Left renal cortex interstitium (tissue), 4 donors: Measurements from ENCODE around the gene ZNF646. TPM values are rescaled to one million over a fixed set of nuclear protein-coding genes. Genes with fewer than 3 reads are reported as not detected.

ENCODE experiments used
- DNase-seq, 4 donors: peaks; one replicate each; pipeline ENCODE4 v3.0.0-alpha.2; 2013; ENCODE audit warnings: low read depth in 4 of 4, low spot score in 2 of 4, missing footprints in 1 of 4
- polyA plus RNA-seq, 4 donors: library from polyadenylated mRNA; unstranded; fragments of 120-200 nt; gene quantifications; one replicate each; pipeline ENCODE4 v1.2.1, GENCODE V29; 2013; ENCODE audit not compliant: insufficient read length in 4 of 4

The ZNF646 gene
- polyA plus RNA-seq, 4 donors = 11.0 to 19.1 (median 12.5) TPM

GRCh38 chr16:31128711-31129567 lies 54.7 kb downstream of the ZNF646 start:
- no peak for DNase-seq

- DNase-seq = no peak
Observed at GRCh38 chr16:31129568-31130335, 55.5 kb downstream of the ZNF646 start.

GRCh38 chr16:31130336-31130891 lies 56.2 kb downstream of the ZNF646 start:
- no peak for DNase-seq

- DNase-seq = no peak
Observed at GRCh38 chr16:31130899-31131298, 56.7 kb downstream of the ZNF646 start.

- no peak for DNase-seq
Observed at GRCh38 chr16:31131416-31131815, 57.2 kb downstream of the ZNF646 start.

- no peak for DNase-seq
Observed at GRCh38 chr16:31131841-31132271, 57.6 kb downstream of the ZNF646 start.

GRCh38 chr16:31132303-31132979 lies 58.2 kb downstream of the ZNF646 start:
- DNase-seq = no peak

GRCh38 chr16:31133046-31133501 lies 58.9 kb downstream of the ZNF646 start:
- no peak for DNase-seq

Other genes starting within 250 kb of the ZNF646 start
- 10 to 100 TPM; 38.4 to 57.2 (median 44.5) TPM for gene BCL7C, start 180.3 kb upstream of the ZNF646 start, polyA plus RNA-seq
- gene CTF1, start 177.8 kb upstream of the ZNF646 start, polyA plus RNA-seq = 1 to 10 TPM; 6.2 to 9.8 (median 7.7) TPM
- 10 to 100 TPM; 16.3 to 38.8 (median 27.4) TPM for gene FBXL19, start 150.8 kb upstream of the ZNF646 start, polyA plus RNA-seq
- 10 to 100 TPM; 18.7 to 22.5 (median 20.3) TPM for gene ORAI3, start 125.4 kb upstream of the ZNF646 start, polyA plus RNA-seq
- 10 to 100 TPM; 15.3 to 23.3 (median 18.6) TPM for gene SETD1A, start 116.7 kb upstream of the ZNF646 start, polyA plus RNA-seq
- gene HSD3B7, start 89.2 kb upstream of the ZNF646 start, polyA plus RNA-seq = 10 to 100 TPM in 2 of 4 donors, 1 to 10 TPM in 2; 7.2 to 12.0 (median 9.4) TPM
- 1 to 10 TPM in 3 of 4 donors, under 1 TPM in 1; 0.73 to 3.0 (median 1.8) TPM for gene STX1B, start 63.8 kb upstream of the ZNF646 start, polyA plus RNA-seq
- gene STX4, start 40.9 kb upstream of the ZNF646 start, polyA plus RNA-seq = 10 to 100 TPM; 35.6 to 44.6 (median 41.2) TPM
- 1 to 10 TPM; 4.1 to 7.2 (median 6.5) TPM for gene ZNF668, start 182 bp upstream of the ZNF646 start, polyA plus RNA-seq
- gene PRSS53, start 14.5 kb downstream of the ZNF646 start, polyA plus RNA-seq = 1 to 10 TPM in 3 of 4 donors, under 1 TPM in 1; 0.48 to 2.1 (median 1.3) TPM
- 10 to 100 TPM; 68.3 to 92.8 (median 73.0) TPM for gene VKORC1, start 20.4 kb downstream of the ZNF646 start, polyA plus RNA-seq
- gene BCKDK, start 34.0 kb downstream of the ZNF646 start, polyA plus RNA-seq = 10 to 100 TPM; 34.5 to 48.8 (median 41.0) TPM
- gene KAT8, start 43.2 kb downstream of the ZNF646 start, polyA plus RNA-seq = 10 to 100 TPM; 56.6 to 86.1 (median 70.4) TPM
- 10 to 100 TPM; 53.9 to 77.2 (median 67.5) TPM for gene PRSS8, start 61.3 kb downstream of the ZNF646 start, polyA plus RNA-seq
- 1 to 10 TPM in 3 of 4 donors, under 1 TPM in 1; 0.92 to 1.7 (median 1.3) TPM for gene PRSS36, start 75.6 kb downstream of the ZNF646 start, polyA plus RNA-seq
- 100 to 1,000 TPM; 571 to 934 (median 698) TPM for gene FUS, start 105.7 kb downstream of the ZNF646 start, polyA plus RNA-seq
- 10 to 100 TPM in 2 of 4 donors, 1 to 10 TPM in 2; 7.5 to 17.9 (median 10.9) TPM for gene PYCARD, start 128.3 kb downstream of the ZNF646 start, polyA plus RNA-seq
- gene TRIM72, start 139.7 kb downstream of the ZNF646 start, polyA plus RNA-seq = under 1 TPM; 0.05 to 0.17 (median 0.09) TPM
- not detected for gene PYDC1, start 142.7 kb downstream of the ZNF646 start, polyA plus RNA-seq
- 1 to 10 TPM; 1.5 to 3.2 (median 2.6) TPM for gene ITGAM, start 185.6 kb downstream of the ZNF646 start, polyA plus RNA-seq